NCI-H345 treated with DMSO at 0.1 percent for 48 hours (cell line): ENCODE results near the gene TPRN.

Source experiments
- DNase-seq: peaks from one replicate; lab custom pipeline; 2025; ENCODE audit not compliant: unreplicated experiment; lab: John Stamatoyannopoulos, UW

TPRN gene

DNA sequence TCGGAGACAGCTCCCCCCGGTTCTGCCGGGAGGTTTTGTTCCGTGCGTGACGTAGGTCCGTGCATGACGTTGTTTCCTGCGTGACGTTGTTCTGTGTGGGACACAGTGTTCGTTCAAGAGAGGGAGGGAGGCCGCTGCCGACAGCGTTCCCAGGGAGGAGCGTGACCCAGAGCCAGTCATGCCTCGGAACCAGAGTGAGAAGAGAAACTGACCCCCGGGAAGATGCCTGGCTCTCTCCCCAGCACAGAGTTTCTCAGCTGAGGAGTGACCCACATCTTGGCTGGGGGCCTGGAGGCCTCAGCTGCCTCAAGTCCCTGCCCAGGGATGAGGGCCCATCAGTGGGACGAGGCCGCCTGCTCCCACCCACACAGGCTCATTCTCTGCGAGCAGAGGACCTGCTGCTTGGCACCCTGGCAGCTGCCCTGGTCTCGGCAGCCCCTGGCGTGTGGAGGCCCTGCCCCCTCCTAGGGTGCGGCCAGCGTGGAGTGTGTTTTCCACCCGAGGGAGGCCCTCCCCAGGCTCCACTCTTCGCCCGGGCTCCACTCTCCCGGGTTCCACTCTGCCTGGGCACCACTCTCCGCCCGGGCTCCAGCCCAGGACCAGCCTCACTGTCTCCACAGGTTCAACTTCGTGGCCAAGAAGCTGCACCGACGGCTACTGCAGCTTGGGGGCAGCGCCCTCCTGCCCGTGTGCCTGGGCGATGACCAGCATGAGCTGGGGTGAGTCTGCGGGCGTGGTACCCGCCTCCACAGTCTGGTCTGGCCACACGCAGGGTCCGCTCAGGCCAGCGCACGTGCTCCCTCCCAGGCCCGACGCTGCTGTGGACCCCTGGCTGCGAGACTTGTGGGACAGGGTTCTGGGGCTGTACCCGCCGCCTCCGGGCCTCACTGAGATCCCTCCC, 12.9 kb upstream of the TPRN start:
- no peak for DNase-seq

DNA sequence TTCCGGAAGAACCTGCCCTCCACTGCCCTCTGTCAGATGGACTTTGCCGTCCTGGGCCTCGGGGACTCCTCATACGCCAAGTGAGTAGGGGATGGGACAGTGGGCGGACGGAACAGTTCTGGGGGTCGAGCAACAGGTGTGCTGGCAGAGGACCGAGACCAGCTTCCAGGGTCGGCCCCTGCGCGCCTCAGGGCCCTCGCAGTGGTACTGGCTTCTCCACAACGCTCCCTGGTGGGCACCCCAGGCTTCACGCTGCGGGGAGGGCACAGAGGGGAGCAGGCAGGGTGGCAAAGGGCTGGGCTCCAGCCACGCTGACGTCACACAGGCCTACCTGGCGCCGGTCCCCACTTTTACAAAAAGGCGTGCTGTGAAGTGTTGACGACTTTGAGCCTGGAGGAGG, 12.0 kb upstream of the TPRN start:
- DNase-seq = no peak

DNA sequence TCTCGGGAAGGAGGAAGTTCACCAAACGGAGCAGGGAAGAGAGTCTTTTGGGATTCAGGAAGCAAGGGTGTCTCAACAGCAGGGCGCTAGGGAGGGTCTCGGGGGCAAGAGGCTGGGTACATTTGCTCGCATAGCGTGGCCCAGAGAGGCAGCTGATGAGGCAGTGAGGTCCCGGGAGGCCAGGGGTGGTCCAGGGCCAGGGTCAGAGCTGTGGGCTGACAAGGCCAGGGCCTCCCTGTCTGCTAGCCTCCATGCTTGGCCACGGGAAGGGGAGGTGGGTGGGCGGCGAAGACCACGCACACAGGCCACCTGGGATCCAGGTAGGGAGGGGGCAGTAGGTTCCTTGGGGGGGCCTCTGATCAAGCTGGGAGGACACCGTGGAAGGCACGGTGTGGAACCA, 11.0 kb upstream of the TPRN start:
- no peak for DNase-seq

DNA sequence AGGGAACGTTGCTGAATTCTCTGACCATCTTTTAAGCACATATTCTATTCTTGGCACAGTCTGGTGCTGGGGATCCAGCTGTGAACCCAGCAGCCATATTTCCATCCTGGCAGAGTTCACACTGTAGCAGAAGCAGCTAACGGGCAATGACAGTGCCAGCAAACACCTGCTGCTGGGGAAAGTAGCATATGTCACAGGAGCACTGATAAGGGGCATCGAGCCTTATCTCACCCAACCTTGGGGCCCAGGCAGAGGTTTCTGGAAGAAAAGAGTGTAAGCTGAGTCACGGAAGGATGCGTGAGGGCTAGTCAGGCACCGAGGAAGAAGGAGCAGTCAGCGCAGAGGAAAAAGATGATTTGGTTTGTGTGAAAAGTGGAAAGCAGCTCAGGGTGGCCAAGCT, 6.1 kb upstream of the TPRN start:
- no peak for DNase-seq

DNA sequence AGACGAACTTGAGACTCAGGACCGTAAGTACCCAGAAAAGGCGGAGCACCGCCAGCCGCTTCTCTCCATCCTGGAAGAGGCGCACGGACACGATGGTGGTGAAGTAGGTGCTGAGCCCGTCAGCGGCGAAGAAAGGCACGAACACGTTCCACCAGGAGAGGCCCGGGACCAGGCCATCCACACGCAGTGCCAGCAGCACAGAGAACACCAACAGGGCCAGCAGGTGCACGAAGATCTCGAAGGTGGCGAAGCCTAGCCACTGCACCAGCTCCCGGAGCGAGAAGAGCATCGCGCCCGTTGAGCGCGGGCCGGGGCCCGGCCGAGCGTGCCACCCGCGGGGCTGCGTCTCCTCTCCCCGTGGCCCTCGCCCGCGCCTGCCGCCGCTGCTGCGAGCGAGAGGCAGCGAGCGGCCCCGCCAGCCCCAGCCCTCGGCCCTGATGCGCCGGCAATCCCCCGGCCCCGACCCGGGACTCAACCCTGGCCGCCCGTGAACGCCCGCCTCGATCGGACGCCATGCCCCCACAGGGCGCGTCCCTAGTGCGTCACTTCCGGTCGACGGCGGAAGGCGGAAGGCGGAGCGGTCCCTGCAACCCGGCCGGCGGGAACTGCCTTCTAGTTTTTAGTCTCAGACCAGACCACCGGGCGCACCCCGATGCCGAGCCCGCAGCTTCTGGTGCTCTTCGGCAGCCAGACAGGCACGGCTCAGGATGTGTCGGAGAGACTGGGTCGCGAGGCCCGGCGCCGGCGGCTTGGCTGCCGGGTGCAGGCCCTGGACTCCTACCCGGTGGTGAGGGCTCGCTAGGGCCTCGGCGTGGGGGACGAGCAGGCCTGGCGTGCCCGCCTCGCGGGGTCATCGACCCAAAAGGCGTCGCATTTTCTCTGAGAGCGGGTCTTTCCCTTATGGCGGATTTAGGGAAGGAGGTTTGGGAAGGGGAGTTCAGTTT, 4.9 kb upstream of the TPRN start, which contains the start of the genes NDOR1 and TMEM203:
TSS of gene NDOR1 (plus strand) at position 575 of the 944 bp plus-strand sequence. CDS start at position 653, 78 bp downstream.
TSS of gene TMEM203 (minus strand) at position 523 of the 944 bp plus-strand sequence. CDS start at position 289, 234 bp downstream.
- DNase-seq = peak; percentile 58

DNA sequence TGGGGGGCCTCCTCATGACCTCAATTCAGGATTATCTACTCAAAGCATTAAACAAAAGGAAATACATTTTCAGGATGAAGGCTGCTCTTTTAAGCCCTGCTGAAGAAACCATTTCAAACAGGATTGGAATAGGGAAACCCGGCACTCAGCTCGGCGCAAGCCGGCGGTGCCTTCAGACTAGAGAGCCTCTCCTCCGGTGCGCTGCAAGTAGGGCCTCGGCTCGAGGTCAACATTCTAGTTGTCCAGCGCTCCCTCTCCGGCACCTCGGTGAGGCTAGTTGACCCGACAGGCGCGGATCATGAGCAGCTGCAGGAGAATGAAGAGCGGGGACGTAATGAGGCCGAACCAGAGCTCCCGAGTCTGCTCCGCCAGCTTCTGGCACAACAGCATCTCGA, 4.2 kb upstream of the TPRN start:
- no peak for DNase-seq

DNA sequence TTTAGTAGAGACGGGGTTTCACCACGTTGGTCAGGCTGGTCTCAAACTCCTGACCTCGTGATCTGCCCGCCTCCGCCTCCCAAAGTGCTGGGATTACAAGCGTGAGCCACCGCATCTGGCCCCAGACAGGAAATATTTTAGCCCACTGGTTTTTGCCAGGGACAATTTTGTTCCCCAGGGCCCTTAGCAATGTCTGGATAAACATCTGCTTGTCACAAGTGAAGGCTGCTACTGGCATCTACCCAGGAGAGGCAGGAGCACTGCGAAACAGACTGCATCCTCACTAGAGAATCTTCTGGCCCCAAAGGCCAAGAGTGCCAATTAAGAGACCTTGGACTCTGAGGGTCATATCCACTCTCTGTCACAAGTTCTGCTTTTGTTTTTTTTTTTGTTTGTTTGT, 2.4 kb upstream of the TPRN start:
- no peak for DNase-seq

DNA sequence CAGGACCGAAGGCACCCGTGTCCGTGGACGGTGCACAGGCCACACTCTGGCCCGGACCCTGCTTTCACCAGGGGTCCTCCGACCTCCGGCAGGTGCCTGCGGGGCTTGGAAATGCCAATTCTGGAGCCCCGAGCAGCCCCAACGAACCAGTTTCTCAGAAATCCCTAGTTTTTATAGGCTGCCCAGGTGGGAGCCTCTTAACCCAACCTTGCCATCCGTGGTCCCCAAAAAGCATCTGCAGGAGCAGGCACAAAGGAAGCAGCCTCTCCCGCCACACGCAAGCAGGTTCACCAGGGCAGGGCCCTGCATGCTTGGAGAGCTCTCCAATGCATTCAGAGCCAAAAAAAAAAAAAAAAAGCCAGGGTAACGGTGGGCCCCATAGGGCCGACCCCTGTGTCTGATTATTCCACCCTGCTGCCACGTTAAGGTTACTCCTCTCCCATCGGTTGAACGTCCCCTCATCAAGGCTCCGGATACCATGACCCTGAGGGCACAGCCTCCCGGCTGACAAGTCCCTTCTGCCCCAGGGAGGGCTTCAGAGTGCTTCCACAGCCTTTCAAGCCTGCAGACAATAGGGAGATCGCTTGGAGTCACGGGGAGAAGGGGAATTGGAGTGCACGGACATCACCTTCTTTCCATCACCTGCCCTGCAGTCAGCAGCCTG, 796 bp upstream of the TPRN start:
- no peak for DNase-seq

DNA sequence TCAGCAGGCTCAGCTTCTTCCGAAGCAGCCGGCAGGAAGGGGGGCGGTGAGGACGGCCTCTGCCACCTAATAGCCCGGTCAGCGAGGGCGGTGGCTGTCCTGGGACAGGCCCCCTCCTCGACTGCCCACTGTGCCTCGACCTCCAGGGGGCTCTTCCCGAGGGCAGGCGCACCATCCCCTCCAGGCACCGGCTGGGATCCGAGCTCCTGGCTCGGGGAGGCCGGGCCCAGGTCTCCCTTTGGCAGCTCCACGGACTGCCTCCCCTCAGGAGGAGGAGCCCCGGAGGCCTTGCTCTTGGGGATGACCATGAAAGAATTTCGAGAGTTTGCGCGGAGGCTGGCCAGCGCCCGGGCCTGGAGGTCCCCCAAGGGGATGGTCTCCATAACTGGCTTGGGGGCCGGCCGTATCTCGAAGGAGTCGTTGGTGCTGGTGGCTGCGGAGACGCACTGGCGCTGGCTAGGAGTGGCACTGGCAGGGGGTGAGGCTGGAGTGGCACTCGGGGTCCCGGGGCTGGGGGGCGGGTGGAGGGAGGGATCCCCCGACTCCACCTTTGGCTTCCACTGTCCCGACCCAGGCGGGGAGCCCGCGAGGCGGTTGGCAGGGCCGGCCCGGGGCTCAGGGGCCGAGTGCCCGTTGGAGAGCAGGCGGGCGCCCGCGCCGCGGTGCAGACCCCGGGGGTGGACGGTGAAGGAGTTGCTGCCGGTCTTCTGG, 975 bp downstream of the TPRN start:
- no peak for DNase-seq

DNA sequence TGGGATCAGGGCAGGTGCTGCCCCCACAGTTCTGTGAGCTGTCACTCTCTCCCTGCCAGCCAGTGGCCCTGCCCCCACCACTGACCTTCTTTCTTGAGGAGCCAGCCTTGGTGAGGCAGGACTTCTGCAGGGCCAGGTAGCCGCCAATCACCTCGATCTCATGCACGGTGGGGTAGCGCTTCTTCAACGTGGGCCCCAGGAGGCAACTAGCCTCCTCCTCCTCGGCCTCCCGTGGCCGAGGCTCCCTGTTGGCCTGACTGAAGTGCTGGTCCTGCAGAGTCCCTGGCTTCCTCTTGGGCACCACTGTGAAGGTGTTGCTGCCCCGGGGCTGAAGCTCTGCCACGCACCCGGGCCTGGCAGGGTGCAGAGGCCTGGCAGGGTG, 1.6 kb downstream of the TPRN start:
- DNase-seq = no peak

DNA sequence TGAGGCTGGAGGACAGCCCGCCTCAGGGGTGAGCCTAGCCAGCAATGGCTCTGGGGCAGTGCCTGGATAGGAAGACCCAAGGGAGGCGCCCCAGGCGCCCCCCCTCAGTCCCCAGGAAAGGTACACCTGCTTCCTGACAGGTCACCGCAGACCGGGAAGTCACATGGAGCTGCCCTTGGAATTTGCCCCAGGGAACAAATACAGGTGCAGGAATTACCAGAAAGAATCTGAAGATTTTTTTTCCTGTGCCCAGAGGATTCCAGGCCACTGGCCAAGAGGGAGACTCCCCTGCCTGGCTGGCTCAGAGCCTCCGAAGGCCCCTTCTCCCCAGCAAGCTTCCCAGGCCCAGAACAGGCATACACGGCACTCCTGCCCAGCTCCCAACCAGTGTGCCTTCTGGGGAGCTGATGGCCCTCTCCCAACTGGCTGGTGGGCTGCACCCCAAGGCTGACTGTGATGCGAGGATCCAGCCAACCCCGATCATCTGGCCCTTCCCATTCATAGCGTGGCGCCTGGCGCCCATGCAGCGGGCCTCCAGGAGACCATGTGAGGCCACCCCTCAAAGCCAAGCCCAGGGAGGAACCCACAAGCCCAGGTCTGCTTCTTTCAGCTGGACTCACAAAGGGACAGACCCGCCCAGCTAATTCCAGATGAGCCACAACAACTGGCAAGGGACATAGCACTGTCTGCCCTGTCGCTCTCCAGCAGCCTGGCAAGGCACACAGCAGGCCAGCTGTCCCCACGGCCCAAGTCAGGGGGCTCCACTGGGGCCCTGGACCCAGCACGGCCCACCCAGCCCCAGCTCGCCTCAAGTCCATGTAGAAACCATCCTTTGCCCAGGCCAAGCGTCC, 2.3 kb downstream of the TPRN start:
- no peak for DNase-seq

DNA sequence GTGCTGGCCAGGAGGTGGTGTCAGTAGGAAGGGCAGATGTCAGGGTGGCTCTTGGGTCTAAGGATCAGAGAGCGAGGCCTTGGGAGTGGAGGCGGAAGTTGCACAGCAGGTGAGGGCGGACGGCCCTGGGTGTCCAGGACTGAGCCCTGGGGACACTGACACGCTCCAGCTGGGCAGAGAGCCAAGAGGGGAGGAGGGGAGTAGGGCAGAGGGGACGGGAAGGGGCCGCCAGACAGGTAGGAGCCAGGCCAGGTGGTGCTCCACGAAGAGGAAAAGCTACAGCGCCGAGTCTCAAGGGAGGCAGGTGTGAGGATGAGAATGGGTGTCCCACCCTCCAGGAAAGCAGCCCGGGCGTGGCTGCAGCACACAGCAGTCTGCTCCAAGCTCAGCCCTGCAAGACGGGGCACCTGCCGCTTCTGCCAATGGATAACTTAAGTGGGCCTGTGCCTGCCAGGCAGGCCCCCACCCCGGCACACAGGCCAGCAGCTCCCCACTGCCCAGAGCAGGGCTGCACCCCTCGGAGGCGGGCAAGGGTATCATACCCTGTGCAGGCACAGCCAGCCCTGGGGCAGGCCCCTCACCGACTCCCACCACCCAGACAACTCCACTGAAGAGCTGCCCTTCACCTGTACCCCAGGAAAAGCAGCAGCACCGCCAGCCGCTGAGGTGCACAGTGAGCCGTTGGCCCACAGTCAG, 4.9 kb downstream of the TPRN start:
- DNase-seq = peak; percentile 95

DNA sequence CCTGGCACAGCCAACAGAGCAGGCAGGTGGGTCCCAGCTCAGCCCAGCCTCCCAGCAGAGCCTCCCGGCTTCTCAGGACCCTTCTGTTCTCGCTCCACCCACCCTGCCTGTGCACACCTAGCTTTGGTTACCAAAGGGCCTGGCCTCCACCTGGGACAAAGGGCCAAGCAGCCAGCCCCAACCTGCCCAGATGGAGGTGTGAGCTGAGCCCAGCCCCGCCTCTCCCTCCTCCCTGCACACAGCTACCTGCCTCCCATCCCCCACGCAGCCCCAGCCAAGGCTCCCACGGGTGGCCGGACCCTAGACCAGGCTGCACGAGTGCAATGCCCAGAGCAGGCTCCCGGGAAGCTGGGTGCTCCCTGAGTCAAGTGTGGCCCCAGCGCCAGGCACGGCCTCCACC, 5.6 kb downstream of the TPRN start:
- DNase-seq = peak; percentile 39

DNA sequence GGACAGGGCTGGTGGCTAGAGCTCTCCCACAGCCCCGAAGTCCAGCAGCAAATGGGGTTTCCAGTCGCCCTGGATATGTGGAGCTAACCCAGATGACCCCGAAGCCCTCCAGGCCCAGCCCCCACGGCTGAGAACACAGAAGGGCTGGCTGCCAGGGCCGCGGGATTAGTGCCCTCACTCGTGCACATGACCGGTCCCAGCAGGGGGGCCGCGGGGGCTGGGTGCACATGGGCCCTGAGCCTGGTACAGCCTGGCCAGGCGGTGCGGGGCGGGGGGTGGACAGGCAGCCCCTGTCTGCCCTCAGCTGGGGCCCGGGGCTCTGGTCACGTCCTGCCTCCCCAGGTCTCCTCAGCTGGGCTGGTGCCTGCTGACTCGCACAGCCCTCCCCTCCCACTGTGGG, 6.2 kb downstream of the TPRN start:
- no peak for DNase-seq

DNA sequence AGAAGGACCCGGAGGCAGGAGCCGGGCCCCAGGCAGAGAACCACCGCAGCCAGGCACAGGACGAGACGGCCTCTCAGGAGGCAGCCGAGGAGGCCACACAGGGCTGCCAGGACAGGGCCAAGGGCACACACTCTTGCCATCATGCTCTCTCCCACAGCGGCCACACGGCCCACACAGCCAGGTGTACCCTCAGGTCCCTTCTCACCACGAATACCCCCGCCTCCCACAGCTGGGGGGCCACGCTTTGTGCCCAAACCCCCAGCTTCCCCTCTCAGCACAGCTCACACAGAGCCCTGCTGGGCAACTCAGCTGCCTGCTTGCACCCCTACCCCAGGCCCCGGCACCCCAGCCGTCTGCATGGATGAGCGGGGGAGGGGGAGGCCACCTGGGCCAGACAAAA, 6.8 kb downstream of the TPRN start:
- no peak for DNase-seq

DNA sequence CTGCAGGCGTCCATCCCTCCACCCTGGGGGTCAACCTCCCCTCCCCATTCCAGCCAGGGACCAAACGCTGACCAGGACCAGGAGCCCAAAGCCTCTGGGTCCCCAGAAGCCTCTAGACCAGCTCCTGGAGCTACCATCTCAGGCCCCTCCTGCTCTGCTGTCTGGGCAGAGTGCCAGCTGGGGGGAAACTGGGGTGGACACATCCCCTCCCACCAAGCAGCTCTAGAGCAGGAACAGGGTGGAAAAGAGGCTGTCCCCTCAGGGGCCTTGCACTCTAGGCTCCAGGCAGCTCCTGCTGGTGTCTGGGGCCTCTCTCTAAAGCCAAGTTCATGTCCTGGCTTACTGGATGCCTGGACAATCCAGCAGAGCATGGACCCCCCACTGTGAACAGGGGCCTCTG, 7.7 kb downstream of the TPRN start:
- no peak for DNase-seq

DNA sequence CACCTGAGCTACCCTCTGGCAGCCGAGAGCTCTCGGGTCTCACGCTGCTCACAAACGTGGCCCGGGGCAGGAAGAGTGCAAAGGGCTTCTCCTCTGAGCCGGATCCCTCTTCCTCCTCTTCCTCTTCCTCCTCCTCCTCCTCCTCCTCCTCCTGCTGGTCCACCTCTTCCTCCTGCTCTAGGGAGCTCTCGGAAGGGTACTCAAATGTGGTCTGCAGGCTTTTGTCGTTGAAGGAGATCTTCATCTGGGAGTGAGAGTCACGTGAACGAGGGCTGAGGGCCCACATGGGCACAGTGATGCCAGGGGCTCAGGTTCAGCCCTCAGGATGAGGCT, 8.1 kb downstream of the TPRN start:
- no peak for DNase-seq

DNA sequence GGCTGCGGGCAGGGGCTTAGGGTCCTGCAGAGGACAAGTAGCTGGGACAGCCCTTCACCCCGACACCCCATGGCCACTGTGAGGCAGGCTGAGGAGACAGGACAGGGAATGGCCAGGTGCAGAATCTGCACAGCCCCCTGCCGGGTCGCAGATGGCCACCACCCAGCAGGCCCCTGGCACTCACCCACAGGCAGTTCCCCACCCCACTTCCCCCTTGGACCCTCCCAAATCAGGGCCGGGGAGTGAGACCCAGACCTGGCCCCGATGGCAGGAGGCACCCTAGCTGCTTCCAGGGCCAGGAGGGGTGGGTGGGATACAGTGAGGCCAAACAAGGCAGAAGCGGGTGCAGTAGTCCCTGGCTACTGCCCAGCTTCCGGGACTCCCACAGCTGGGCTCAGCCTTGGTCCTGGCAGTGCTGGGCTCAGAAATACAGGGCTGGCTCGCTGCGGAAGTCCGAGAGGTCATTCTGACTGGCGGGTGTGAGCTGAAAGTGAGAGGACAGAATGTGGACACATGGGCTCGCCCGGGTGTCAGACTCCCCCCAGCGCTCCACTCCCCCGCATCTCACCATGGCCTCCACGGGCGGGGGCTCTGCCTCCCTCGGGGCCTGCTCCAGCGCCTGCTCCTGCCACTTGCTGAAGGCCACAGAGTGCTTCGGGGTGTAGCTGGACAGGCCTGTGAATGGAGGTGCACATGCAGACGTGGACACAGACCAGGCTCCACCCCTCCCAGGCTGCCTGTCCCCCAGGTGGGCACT, 8.7 kb downstream of the TPRN start:
- DNase-seq = no peak

DNA sequence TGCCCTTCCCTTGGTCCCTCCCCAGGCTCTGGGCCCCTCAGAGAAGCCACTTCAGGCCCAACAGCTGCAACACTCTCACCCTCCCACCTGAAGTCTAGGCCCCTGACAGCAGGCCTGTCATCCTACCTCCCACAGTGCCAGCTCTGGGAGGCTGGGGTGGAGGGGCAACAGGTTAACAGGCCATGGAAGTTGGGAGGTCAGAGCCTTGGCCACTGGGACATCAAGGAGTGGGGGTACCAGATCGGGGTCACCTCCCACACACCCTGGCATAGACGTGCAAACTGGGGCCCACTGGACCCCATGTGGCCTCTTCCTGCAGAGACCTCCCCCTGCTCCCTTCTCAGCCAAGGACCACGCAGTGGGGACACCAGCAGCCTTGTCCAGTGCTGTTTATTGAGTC, 9.3 kb downstream of the TPRN start:
- DNase-seq = no peak
